Stimulated activated CD4-positive, alpha-beta T cell treated with anti-CD3 and anti-CD28 coated beads, Interleukin-15, amount 100 ng/mL, for 48 hours (primary cell): Measurements from ENCODE around the gene RPA4.
"Not testable (repeated sequence)": the region's sequence is repeated elsewhere in the genome, so short reads cannot be mapped to it uniquely, and the experiment has no call there.

Experiments used
- DNase-seq, 2 donors: peaks; one replicate each; pipeline ENCODE4 v3.0.0-alpha.2; 2020; ENCODE audit warnings: low read depth in 2 of 2

The RPA4 gene, protein sequence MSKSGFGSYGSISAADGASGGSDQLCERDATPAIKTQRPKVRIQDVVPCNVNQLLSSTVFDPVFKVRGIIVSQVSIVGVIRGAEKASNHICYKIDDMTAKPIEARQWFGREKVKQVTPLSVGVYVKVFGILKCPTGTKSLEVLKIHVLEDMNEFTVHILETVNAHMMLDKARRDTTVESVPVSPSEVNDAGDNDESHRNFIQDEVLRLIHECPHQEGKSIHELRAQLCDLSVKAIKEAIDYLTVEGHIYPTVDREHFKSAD

DNA sequence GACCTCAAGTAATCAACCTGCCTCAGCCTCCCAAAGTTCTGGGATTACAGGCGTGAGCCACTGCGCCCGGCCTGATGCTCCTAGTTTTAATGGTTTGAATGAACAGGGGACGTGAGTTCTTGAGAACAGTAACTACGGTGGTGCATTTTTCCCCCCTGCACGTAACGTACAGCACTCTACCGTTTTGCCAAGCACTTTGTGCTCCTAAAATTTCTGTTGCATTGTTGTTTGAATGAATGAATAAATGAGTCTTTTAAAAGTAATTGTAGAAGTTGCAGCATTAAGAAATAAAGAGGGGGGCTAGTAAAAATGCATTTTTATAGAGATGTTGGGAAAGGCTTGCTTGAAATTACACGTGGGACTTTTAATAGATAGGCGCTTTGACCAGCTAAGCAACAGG lies at the start of gene RPA4:
Gene RPA4, plus strand, starts transcription at position 301 of the 400 bp plus-strand sequence. CDS start 403 bp downstream, outside the sequence.
- no peak for DNase-seq

DNA sequence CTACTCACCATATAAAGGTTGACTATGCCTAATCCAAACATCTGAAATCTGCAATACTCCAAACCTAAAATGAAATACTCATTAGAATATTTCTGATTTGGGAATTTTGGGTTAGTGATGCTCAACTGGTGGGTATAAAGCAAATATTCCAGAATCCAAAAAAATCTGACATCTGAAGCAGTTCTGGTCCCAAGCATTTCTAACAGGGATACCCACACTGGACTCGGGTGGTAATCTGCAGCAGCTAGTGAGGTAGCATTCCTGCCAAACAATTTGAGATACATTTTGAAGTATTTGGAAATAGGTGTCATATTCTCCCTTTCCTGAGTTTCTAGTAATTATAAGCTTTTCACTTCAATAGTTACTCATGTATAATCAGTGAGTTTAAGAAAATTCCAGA lies 49.6 kb upstream of the RPA4 start:
- no peak for DNase-seq

DNA sequence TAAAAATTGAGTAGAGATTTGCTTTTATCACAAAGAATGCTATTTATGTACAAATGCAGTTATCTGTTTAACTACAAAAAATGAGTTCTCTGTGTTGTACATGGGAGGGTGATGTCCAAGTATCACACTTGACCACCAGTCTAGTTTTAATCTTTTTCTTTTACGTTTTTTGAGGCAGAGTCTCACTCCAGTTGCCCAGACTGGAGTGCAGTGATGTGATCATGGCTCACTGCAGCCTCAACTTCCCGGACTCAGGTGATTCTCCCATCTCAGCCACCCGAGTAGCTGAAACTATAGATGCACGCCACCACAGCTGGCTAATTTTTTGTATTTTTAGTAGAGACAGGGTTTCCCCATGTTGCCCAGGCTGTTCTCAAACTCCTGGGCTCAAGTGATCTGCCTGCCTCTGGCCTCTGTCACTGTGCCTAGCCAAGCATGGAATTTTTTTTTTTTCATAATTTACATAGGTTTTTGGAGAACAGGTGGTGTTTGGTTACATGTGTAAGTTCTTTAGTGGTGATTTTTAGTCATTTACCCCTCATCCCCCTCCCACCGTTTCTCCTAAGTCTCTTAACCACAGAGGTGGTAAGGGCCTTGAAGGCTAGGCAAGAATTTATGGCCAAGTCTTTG lies 47.9 kb upstream of the RPA4 start:
- DNase-seq: no peak

- no peak for DNase-seq
These were observed 45.9 kb upstream of the RPA4 start for GRCh38 chrX:96837808-96838207.

DNA sequence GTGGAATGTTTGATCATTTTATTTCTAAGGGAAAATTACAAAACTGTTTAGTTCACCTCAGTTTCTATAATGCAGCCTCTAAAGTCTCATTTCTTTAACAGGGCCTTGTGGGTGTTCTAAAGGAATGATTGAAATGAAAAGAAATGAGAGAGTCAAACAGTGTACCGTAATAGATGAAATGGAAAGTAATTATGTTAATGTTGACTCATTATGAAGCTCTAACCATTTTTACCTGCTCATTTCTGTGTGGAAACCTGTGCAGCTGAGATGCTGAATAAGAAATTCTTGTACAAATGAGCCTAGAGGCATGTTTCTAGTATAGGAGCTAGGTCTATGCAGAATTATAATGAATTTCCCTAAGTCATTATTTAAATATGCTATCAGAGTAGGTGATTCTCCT lies 45.2 kb upstream of the RPA4 start:
- no peak for DNase-seq

GRCh38 chrX:96841325-96841724 lies 42.4 kb upstream of the RPA4 start:
- DNase-seq: no peak

DNA sequence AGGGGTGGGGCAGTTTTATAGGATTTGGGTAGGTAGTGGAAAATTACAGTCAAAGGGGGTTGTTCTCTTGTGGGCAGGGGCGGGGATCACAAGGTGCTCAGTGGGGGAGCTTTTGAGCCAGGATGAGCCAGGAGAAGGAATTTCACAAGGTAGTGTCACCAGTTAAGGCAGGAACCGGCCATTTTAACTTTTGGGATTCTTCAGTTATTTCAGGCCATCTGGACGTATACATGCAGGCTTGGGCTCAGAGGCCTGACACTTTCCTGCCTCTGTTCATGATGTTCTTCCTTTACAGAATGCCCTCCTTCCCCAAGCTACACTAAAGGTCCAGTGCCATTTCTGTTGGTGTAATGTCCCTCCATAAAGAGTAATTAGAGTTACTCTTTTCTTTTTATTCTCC lies 41.8 kb upstream of the RPA4 start:
- not testable (repeated sequence) for DNase-seq

DNA sequence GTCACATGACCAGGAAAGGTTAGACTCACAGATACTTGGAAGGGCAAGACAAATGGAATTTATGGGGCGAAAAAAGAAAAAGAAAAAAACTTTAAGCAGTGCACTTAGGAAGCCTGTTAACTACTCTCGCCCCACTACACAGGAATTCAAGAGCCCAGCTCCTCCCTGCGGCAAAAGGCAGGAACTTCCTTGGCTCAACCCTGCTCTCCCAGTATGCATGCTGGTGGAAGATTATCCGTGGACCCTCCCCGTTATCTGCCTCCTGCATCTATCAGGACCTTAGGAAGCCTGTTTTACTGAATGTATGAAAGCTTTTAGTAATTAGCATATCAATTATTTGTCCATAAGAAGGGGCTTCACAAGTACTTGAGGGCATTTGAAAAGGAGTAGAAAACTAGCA lies 40.1 kb upstream of the RPA4 start:
- no peak for DNase-seq

- no peak for DNase-seq
These were observed 36.9 kb upstream of the RPA4 start for GRCh38 chrX:96846841-96847240.

DNA sequence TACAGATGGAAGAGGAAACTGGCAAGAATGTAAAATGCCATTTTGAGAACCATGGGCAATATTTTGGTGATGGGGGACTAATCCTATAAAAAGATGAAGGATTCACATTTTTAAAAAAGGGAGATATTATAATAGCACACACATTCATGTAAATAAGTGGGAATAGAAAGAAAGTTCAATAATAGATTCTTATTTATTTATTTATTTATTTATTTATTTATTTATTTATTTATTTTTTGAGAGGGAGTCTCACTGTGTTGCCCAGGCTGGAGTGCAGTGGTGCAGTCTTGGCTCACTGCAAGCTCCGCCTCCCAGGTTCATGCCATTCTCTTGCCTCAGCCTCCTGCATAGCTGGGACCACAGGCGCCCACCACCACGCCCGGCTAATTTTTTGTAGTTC lies 24.3 kb upstream of the RPA4 start:
- not testable (repeated sequence) for DNase-seq

- DNase-seq: no peak
These were observed 22.5 kb upstream of the RPA4 start for GRCh38 chrX:96861218-96861617.

DNA sequence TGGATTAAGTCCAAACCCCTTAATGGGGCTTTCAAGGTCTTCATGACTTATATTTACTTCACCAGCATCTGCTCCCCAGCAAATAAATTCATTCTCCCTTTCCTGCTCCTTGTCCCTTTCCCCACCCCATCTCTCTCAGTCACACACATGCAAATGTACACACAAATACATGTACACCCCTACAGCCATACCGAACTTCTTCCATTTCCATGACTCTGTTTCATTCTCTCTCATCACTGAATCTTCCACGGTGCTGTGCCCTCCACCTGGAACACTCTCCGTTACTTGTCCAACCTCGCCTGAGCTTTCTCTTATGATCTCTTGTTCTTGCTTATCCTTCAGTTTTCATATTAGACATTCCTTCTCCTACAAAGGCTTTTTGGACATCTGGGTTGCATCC lies 22.0 kb upstream of the RPA4 start:
- DNase-seq: no peak

GRCh38 chrX:96884027-96884426 lies 319 bp downstream of the RPA4 start:
- DNase-seq: no peak

- DNase-seq: no peak
These were observed 6.0 kb downstream of the RPA4 start for GRCh38 chrX:96889726-96890125.

- no peak for DNase-seq
These were observed 23.0 kb downstream of the RPA4 start for GRCh38 chrX:96906741-96907140.

- DNase-seq: no peak
These were observed 24.0 kb downstream of the RPA4 start for GRCh38 chrX:96907516-96908272.

DNA sequence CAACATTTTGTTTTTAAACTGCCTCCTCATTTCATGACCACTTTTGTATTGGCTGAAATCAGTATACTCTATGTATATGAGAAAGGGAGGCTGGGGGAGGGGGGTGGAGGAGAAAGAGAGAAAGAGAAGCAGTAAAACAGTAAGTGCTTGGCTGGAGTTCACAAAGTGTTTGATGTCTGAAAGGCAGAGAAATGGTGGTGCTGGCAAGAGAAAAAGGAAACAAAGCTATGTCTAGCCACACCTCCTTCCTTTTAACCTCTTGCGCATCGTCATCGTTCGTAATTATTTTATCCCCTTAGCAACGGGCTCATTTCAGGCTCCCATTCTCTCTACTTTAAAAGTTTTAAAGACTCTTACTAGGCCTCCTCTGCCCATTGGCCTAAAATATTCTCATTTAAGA lies 25.6 kb downstream of the RPA4 start:
- DNase-seq: no peak

DNA sequence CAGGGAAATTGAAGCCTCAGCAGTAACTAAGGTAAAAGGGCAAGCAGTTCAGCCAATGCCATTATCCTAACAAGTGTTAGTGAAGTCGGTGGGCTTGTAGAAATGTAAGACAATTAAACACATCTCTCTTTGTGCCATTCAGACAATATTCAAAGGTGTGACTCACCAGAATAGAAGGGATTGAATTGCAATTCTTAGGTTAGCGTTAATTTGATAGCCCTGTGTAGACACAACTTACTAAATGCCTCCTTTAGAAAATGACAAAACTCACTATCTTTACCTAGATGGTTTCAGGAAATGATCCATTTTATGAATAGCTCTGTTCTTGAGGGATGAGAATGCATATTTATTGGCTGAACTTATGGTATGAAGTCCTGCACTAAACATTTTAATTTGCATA lies 35.2 kb downstream of the RPA4 start:
- no peak for DNase-seq

DNA sequence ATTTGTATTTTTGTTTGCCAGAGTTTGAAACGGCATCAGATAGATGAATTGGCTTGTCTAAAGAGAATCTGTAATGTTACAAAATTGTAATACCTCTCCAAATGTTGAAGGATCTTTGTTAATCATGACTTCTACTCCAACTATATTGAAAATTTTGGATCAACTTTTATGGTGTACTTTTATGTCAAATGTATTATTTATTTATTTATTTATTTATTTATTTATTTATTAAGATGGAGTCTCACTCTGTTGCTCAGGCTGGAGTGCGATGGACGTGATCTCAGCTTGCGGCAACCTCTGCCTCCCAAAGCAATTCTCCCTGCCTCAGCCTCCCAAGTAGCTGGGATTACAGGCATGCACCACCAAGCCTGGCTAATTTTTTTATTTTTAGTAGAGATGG lies 36.0 kb downstream of the RPA4 start:
- no peak for DNase-seq

DNA sequence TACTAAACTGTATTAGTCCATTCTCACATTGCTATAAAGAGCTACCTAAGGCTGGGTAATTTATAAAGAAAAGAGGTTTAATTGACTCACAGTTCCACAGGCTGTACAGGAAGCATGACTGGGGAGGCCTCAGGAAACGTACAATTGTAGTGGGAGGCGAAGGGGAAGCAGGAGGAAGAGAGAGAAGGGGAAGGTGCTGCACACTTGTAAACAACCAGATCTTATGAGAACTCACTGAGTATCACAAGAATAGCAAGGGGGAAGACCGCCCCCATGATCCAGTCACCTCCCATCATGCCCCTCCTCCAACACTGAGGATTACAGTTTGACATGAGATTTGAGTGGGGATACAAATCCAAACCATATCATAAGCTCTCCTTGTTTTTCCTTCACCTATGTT lies 40.9 kb downstream of the RPA4 start:
- no peak for DNase-seq

DNA sequence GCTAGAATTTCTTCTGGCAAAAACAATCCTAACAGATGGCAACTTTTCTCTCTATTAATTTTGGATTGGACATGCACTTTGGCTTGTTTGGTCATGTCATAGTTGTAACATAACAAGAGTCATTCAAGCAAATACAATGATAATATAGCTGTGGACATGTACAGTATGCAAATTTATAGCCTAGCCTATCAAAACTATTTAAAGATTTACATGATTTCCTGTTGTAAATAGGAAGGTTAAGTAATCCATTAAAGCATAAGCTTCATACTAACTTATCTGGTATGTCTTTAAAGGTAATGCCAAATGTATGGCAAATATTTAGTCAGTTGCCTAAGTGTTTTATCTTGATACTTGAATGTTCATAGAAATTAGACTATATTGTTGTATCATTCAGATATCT lies 45.3 kb downstream of the RPA4 start:
- DNase-seq: no peak
